OCI-LY3 (cell line): Measurements from ENCODE around the gene TPM1.

Experiments
- H2AFZ ChIP-seq: fragments of 200-600, 300-600 bp; shearing (Covaris generic); 2 replicates; pipeline ENCODE4 v1.6.0; 2014; ENCODE audit warnings: antibody characterized with exemption, low read depth, low read length
- H3K27ac ChIP-seq: fragments of 200-600, 300-600 bp; sonication (generic); 2 replicates; pipeline ENCODE4 v1.5.1; 2014; ENCODE audit warnings: mild to moderate bottlenecking, low read length, moderate library complexity, mixed read lengths
- H3K27me3 ChIP-seq: fragments of 200-600, 300-600 bp; sonication (generic); 2 replicates; pipeline ENCODE4 v1.6.1; 2014; ENCODE audit warnings: low read depth, low read length, mixed read lengths
- H3K36me3 ChIP-seq: fragments of 200-600, 300-600 bp; sonication (generic); replicated peaks from 2 replicates; pipeline ENCODE3; 2014; ENCODE audit warnings: low read depth, low read length, mixed read lengths
- H3K4me1 ChIP-seq: fragments of 300-600, 200-600 bp; sonication (generic); 2 replicates; pipeline ENCODE4 v1.6.1; 2014; ENCODE audit warnings: low read length, mixed read lengths
- H3K4me2 ChIP-seq: fragments of 200-600, 300-600 bp; sonication (generic); 2 replicates; pipeline ENCODE4 v1.6.1; 2014; ENCODE audit warnings: low read length, mixed read lengths
- H3K4me3 ChIP-seq: fragments of 300-600, 200-600 bp; sonication (generic); 2 replicates; pipeline ENCODE4 v1.5.1; 2014; ENCODE audit warnings: antibody characterized with exemption, mild to moderate bottlenecking, low read length, moderate library complexity
- H3K79me2 ChIP-seq: fragments of 300-600, 200-600 bp; shearing (Covaris generic); 2 replicates; pipeline ENCODE4 v1.6.1; 2014; ENCODE audit warnings: mild to moderate bottlenecking, low read length, mixed read lengths
- H3K9ac ChIP-seq: fragments of 300-600, 200-600 bp; shearing (Covaris generic); 2 replicates; pipeline ENCODE4 v1.6.0; 2014; ENCODE audit warnings: mild to moderate bottlenecking, low read length, moderate library complexity
- H3K9me3 ChIP-seq: fragments of 200-600, 300-600 bp; shearing (Covaris generic); 2 replicates; pipeline ENCODE4 v1.6.1; 2014; ENCODE audit warnings: low read length, mixed read lengths; ENCODE audit not compliant: insufficient read depth
- H4K20me1 ChIP-seq: fragments of 200-600, 300-600 bp; sonication (generic); 2 replicates; pipeline ENCODE4 v1.6.1; 2016; ENCODE audit warnings: low read length, mixed read lengths; ENCODE audit not compliant: insufficient read depth
- CTCF ChIP-seq: fragments of 200-600, 300-600 bp; sonication (generic); IDR thresholded peaks from 2 replicates; pipeline ENCODE4 v1.5.1; 2014; ENCODE audit warnings: antibody characterized with exemption, low read length, low read depth
- EZH2phosphoT487 ChIP-seq: fragments of 200-600 bp; shearing (Covaris generic); IDR thresholded peaks from 2 replicates; pipeline ENCODE4 v1.6.1; 2018; ENCODE audit warnings: antibody characterized with exemption, mixed run types, low read depth

Gene TPM1

GRCh38 chr15:63030101-63030551 is 12.4 kb upstream of the TPM1 start:
- Histone ChIP-seq H3K4me3 (no peak overlapping the region), H3K9me3 (no peaks in the 10 kb centered on the region), H3K27ac (no peak overlapping the region), H3K9ac (no peak overlapping the region), H3K27me3 (peaks cover 2% of the 10 kb centered on the region; the same call in 1 of the 2 replicates), H3K36me3 (no peaks in the 10 kb centered on the region), H4K20me1 (no peaks in the 10 kb centered on the region), H2AFZ (no peak overlapping the region), H3K4me2 (no peak overlapping the region), H3K79me2 (no peaks in the 10 kb centered on the region), H3K4me1 (peaks cover 12% of the 10 kb centered on the region)
- TF ChIP-seq EZH2phosphoT487 (no peak), CTCF (no peak)

DNA sequence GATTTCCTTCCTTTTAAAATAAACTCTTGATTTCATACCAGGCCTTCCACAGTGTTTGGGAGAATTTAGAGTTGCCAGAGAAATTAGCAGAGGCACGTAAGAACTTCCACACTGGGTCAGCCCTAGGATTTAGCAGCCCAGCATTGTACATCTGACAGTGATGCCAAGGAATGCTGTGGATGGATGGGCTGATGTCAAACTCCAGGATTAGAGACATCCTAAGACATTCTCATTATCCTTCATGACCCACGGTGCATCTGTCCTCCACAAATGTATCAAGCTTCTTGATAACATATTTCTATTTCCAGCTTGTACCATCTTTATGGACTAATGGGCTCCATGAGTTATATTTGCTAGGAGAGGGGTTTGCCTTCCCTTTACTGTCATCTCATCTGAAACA is 8.0 kb upstream of the TPM1 start:
- no peak overlapping the region for H2AFZ ChIP-seq
- H3K4me3 ChIP-seq: no peak overlapping the region
- no peaks in the 10 kb centered on the region for H3K36me3 ChIP-seq
- H3K9ac ChIP-seq: no peak overlapping the region
- H3K79me2 ChIP-seq: no peaks in the 10 kb centered on the region
- H4K20me1 ChIP-seq: no peaks in the 10 kb centered on the region
- H3K4me1 ChIP-seq: peaks cover 5% of the 10 kb centered on the region; the same call in 1 of the 2 replicates
- H3K27me3 ChIP-seq: peaks cover 2% of the 10 kb centered on the region; the same call in 1 of the 2 replicates
- H3K9me3 ChIP-seq: no peaks in the 10 kb centered on the region
- no peak overlapping the region for H3K4me2 ChIP-seq
- no peak overlapping the region for H3K27ac ChIP-seq
- TF ChIP-seq EZH2phosphoT487 (no peak), CTCF (no peak)

- TF ChIP-seq CTCF (no peak), EZH2phosphoT487 (no peak)
- Histone ChIP-seq H3K79me2 (no peaks in the 10 kb centered on the region), H3K9ac (no peak overlapping the region), H3K9me3 (no peaks in the 10 kb centered on the region), H4K20me1 (no peaks in the 10 kb centered on the region), H3K4me1 (no peaks in the 10 kb centered on the region), H3K27ac (no peak overlapping the region), H2AFZ (no peak overlapping the region), H3K36me3 (no peaks in the 10 kb centered on the region), H3K4me2 (no peak overlapping the region), H3K27me3 (peaks cover 2% of the 10 kb centered on the region; the same call in 1 of the 2 replicates), H3K4me3 (no peak overlapping the region)
Measured at GRCh38 chr15:63035253-63035652, 7.3 kb upstream of the TPM1 start.

DNA sequence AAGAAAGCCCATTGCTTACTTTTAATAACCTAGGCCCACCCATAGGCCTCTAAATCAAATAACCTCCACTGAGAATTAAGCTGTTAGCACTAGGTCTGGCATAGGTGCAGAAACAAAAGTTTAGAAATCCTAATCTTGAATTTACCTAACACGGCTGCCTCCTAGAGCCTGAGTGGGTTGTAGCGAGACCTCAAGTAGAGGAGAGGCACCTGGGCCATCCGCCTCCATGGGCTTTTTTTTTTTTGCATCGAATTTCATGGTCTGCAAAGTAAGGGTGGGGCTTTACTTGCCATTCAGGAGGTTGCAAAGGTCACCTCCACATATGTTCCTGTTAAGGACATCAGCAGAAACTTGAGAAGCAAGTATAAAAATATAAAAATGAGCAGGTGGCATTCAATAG is 6.6 kb upstream of the TPM1 start:
- Histone ChIP-seq H3K27ac (no peak overlapping the region), H3K27me3 (peaks cover 2% of the 10 kb centered on the region; the same call in 1 of the 2 replicates), H3K79me2 (no peaks in the 10 kb centered on the region), H3K4me3 (no peak overlapping the region), H4K20me1 (no peaks in the 10 kb centered on the region), H3K36me3 (no peaks in the 10 kb centered on the region), H3K9ac (no peak overlapping the region), H2AFZ (no peak overlapping the region), H3K9me3 (no peaks in the 10 kb centered on the region), H3K4me2 (no peak overlapping the region), H3K4me1 (no peaks in the 10 kb centered on the region)
- TF ChIP-seq CTCF: peak; percentile 13; the same call in 1 of the 2 replicates
- TF ChIP-seq EZH2phosphoT487: no peak
